Activated B cell treated with CpG ODN at 0.5 μM for 24 hours (primary cell): ENCODE measurements around the gene MLLT3. TPM values are rescaled to one million over a fixed set of nuclear protein-coding genes. Genes with fewer than 3 reads are reported as not detected.

ENCODE experiments used
- ATAC-seq: fragments of 200-7000 bp; cut with Tn5 transposase; one replicate; pipeline ENCODE4 v1.10.0; 2021; ENCODE audit warnings: low read depth, mild to moderate bottlenecking, moderate library complexity
- CTCF ChIA-PET: fragments of 350-600 bp; sonication (Branson Sonifier 250); formaldehyde crosslinking; loops from one replicate; lab custom pipeline; 2021; ENCODE audit warnings: antibody characterized with exemption; lab: Charles Lee
- POLR2A ChIA-PET: fragments of 350-600 bp; sonication (Branson Sonifier 250); formaldehyde crosslinking; loops from one replicate; lab custom pipeline; 2021; ENCODE audit warnings: antibody characterized with exemption; lab: Charles Lee
- DNase-seq: peaks from one replicate; pipeline ENCODE4 v3.0.0; 2022
- H3K27ac Mint-ChIP-seq: one replicate; pipeline ENCODE4 v1.8.0; 2020; ENCODE audit warnings: mixed read lengths
- H3K27me3 Mint-ChIP-seq: one replicate; pipeline ENCODE4 v1.8.0; 2021; ENCODE audit warnings: mixed read lengths
- H3K36me3 Mint-ChIP-seq: one replicate; pipeline ENCODE4 v1.8.0; 2021; ENCODE audit warnings: low read depth, mixed read lengths
- H3K4me1 Mint-ChIP-seq: one replicate; pipeline ENCODE4 v1.8.0; 2021; ENCODE audit warnings: mixed read lengths
- H3K4me3 Mint-ChIP-seq: one replicate; pipeline ENCODE4 v1.8.0; 2020; ENCODE audit warnings: mild to moderate bottlenecking, mixed read lengths
- H3K9me3 Mint-ChIP-seq: one replicate; pipeline ENCODE4 v1.8.0; 2020; ENCODE audit warnings: mixed read lengths
- CTCF ChIP-seq: fragments of 200-600 bp; IDR thresholded peaks from one replicate; pipeline ENCODE4 v1.8.0; 2022; ENCODE audit warnings: antibody characterized with exemption, mild to moderate bottlenecking
- intact Hi-C: fragments of 100-400 bp; cut with micrococcal nuclease; formaldehyde crosslinking; loops from one replicate; pipeline ENCODE4 v1.15.1; 2024
- total RNA-seq: library from RNA; stranded (reverse); gene quantifications from 2 replicates; pipeline ENCODE4 v1.2.3, GENCODE V29; 2022

MLLT3 gene
- total RNA-seq, 1 donor from 2014 or later: 1.5 TPM

GRCh38 chr9:20562051-20562450, 60.2 kb downstream of the MLLT3 start:
- H3K36me3 Mint-ChIP-seq: no peaks in the 10 kb centered on the region
- H3K27ac Mint-ChIP-seq: no peak overlapping the region
- H3K9me3 Mint-ChIP-seq: no peaks in the 10 kb centered on the region
- ChIA-PET CTCF (no interaction called here), POLR2A (no interaction called here)
- H3K4me3 Mint-ChIP-seq: no peak overlapping the region
- DNase-seq (no peak), ATAC-seq (no peak)
- no peak for TF ChIP-seq CTCF
- H3K27me3 Mint-ChIP-seq: no peaks in the 10 kb centered on the region
- H3K4me1 Mint-ChIP-seq: no peaks in the 10 kb centered on the region
- intact Hi-C loops: no loop called here

- H3K4me1 Mint-ChIP-seq: no peaks in the 10 kb centered on the region
- H3K27ac Mint-ChIP-seq: no peak overlapping the region
- intact Hi-C loops: no loop called here
- ATAC-seq (no peak), DNase-seq (no peak)
- ChIA-PET CTCF (no interaction called here), POLR2A (no interaction called here)
- no peak for TF ChIP-seq CTCF
- H3K27me3 Mint-ChIP-seq: no peaks in the 10 kb centered on the region
- H3K9me3 Mint-ChIP-seq: no peaks in the 10 kb centered on the region
- no peaks in the 10 kb centered on the region for H3K36me3 Mint-ChIP-seq
- H3K4me3 Mint-ChIP-seq: no peak overlapping the region
These were observed 60.8 kb downstream of the MLLT3 start for GRCh38 chr9:20561531-20561930.

GRCh38 chr9:20559231-20559890, 62.9 kb downstream of the MLLT3 start:
- H3K9me3 Mint-ChIP-seq: no peaks in the 10 kb centered on the region
- no peaks in the 10 kb centered on the region for H3K36me3 Mint-ChIP-seq
- peaks cover 1% of the 10 kb centered on the region for H3K27me3 Mint-ChIP-seq
- ChIA-PET POLR2A (no interaction called here), CTCF (no interaction called here)
- DNase-seq: no peak
- intact Hi-C loops: no loop called here
- ATAC-seq: no peak
- no peak for TF ChIP-seq CTCF
- no peak overlapping the region for H3K4me3 Mint-ChIP-seq
- H3K27ac Mint-ChIP-seq: no peak overlapping the region
- H3K4me1 Mint-ChIP-seq: no peaks in the 10 kb centered on the region

DNA sequence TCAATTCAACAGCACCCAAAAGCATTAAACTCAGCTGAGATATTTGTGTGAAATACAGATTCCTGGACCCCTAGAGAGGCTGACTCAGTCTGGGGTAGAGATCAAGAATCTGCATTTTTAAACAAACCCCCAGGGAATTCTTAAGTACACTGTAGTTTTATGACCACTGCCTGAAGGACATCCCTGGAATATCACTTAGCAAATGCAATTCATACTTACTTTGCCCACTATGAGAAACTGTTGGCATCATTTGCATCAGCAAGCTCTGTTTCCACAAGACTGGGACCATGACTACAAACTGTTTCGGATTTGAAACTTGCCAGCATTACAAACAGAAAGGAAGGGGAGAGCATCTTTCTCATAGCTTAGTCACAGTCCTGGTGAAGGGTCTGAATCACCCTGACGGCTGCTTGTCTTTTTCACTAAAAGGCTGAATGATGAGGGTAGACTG, 63.7 kb downstream of the MLLT3 start:
- no peak for DNase-seq
- ChIA-PET POLR2A (no interaction called here), CTCF (no interaction called here)
- ATAC-seq: no peak
- no peaks in the 10 kb centered on the region for H3K36me3 Mint-ChIP-seq
- peaks cover 7% of the 10 kb centered on the region for H3K4me1 Mint-ChIP-seq
- H3K4me3 Mint-ChIP-seq: no peak overlapping the region
- no peak overlapping the region for H3K27ac Mint-ChIP-seq
- no peaks in the 10 kb centered on the region for H3K9me3 Mint-ChIP-seq
- peaks cover 1% of the 10 kb centered on the region for H3K27me3 Mint-ChIP-seq
- intact Hi-C loops: no loop called here
- TF ChIP-seq CTCF: no peak

- intact Hi-C loops: no loop called here
- Mint-ChIP-seq H3K36me3 (no peaks in the 10 kb centered on the region), H3K27ac (no peak overlapping the region), H3K4me3 (no peak overlapping the region), H3K9me3 (no peaks in the 10 kb centered on the region), H3K27me3 (peaks cover 1% of the 10 kb centered on the region), H3K4me1 (peaks cover 11% of the 10 kb centered on the region)
- TF ChIP-seq CTCF: no peak
- DNase-seq (no peak), ATAC-seq (no peak)
- ChIA-PET POLR2A (no interaction called here), CTCF (no interaction called here)
These were observed 64.3 kb downstream of the MLLT3 start for GRCh38 chr9:20557890-20558565.
